GM21526 (cell line): Measurements from ENCODE around the gene STK11IP.

ENCODE experiments used
- ATAC-seq: cut with Tn5 transposase; IDR thresholded peaks from one replicate; pipeline ENCODE4 v1.9.1; 2021; ENCODE audit warnings: moderate library complexity; ENCODE audit not compliant: unreplicated experiment, low FRiP score

The STK11IP gene

GRCh38 chr2:219575566-219576504, 21.8 kb upstream of the STK11IP start:
- no peak for ATAC-seq

- ATAC-seq: no peak
Measured at GRCh38 chr2:219576505-219577388, 20.9 kb upstream of the STK11IP start.

DNA sequence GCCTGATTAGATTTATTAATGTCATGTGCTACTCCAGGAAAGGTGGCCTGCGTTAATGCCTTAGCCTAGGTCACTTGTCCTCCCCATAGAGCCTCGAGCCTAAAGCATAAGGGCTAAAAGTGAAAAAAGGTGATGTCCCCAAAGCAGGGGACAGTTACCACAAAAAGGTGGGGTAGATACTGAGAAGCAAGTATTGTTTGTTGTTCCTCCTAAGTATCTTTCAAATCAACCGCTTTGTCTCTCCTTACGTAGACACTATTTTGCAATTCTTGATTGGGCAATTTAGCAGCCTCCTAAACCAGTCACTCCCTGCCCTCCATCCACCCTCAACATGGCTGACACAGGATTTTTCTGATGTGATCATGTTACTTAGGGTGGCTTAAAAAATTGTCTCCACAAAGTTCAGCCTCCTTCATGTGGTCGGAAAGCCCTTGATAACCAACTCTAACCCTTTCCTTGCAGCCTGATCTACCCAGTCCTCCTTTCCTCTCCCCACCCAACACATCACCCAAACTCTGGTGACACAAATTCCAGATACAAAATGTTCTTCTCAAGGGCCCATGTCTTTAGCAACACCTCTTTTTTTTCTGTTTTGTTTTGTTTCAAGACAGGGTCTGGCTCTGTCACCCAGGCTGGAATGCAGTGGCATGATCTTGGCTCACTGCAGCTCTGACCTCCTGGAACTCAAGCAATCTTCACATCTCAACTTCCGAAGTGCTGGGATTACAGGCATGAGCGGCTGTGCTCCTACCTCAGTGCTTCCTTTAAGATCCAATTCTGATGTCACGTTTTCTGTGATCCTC, 18.6 kb upstream of the STK11IP start:
- no peak for ATAC-seq

- no peak for ATAC-seq
Measured at GRCh38 chr2:219581346-219581745, 16.3 kb upstream of the STK11IP start.

- no peak for ATAC-seq
Measured at GRCh38 chr2:219591091-219591490, 6.6 kb upstream of the STK11IP start.

GRCh38 chr2:219592736-219593135, 4.9 kb upstream of the STK11IP start:
- ATAC-seq: no peak

GRCh38 chr2:219593154-219593553, 4.5 kb upstream of the STK11IP start:
- no peak for ATAC-seq

- no peak for ATAC-seq
Measured at GRCh38 chr2:219595256-219595655, 2.4 kb upstream of the STK11IP start.

DNA sequence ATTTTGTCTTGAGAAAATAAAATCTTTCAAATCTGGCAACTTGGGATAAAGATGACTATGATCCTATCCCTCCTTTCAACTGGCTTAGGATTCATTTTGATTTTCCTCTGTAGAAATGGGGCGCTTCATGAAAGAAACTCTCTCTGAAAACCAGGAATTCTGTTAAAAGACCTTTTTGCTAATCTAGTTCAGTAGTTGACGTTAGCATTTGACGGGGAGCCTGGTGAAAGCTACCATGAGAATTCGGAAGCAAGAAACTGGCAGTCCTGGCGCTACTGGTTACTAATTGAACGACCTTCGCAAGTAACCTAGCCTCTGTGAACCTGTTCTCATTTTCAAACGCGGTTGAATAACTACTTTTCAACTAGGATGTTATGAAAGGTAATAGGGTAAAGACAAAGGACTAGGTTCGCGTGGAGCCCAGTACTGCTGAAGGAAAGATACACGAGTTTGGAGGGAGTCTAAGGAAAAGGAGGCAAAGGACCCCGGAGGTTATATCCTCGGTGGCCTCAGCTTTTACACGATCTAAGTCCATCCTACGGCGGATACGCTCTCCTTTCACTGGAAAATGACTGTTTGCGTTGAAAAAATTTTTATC, 604 bp upstream of the STK11IP start:
- peak; percentile 7 for ATAC-seq

DNA sequence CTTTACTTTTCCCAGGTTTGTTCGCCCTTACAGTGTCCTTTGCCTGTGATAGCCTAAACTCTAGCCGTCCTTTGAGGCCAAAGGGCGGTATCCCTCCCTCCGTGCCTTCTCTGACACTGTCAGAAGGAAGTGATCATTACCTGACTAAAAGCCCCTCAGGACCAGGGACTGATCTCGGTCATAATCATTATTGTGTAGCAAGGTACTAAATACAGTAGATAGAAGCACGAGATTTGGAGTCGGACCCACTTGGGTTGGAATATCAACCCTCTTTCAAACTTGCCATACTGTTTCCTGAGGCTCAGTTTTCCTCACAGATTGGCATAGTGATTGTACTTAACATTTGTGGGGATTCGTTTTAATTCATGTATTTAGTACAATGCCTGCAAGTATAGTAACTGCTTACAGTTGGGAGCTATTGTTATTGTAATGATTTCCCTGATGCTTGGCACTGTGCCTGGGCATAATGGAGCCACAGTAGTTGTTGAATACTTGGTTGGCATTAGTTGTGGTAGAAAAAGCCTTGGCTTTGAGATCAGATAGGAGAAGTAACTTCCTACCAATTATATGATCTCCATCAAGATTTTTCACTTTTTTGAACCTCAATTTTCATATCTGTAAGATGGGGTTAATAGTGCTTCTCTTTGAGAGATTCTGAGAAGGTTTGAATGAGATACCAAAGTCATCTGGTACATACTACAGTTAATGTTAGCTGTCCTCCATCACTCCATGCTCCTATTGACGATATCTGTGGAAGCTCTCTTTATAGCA, 836 bp downstream of the STK11IP start:
- no peak for ATAC-seq

- no peak for ATAC-seq
Measured at GRCh38 chr2:219603771-219604170, 6.1 kb downstream of the STK11IP start.

DNA sequence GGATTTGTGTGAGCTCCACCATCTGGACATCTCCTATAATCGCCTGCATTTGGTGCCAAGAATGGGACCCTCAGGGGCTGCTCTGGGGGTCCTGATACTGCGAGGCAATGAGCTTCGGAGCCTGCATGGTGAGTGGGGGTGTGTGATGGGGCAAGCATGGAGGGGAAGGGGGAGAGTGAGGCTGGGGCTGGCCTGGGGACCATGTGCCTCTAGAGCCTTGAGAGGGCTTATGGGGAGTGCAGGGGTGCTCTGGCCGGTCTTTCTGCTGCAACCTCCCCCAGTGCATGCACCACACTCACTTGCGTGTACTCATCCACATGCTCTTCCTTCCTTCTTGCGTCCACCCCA, 7.9 kb downstream of the STK11IP start:
- no peak for ATAC-seq

- ATAC-seq: no peak
Measured at GRCh38 chr2:219607931-219608330, 10.3 kb downstream of the STK11IP start.

DNA sequence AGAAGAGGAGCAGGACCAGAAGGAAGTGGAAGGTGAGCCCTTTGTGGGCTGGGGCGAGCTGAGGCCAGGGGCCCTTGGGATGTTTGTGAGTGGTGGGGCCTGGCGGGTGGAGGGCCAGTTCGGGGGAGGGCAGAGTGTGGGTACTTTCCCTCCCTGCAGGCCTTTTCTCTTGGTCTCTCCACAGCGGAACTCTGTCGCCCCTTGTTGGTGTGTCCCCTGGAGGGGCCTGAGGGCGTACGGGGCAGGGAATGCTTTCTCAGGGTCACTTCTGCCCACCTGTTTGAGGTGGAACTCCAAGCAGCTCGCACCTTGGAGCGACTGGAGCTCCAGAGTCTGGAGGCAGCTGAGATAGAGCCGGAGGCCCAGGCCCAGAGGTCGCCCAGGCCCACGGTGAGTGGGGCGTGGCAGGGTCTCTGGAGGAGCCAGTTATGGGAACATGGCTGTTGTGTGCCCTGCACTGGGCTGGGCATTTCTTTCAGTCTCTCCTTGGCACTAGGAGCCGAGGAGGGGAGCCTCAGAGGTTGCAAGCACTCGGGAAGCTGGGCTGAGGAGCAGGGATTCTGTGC, 10.8 kb downstream of the STK11IP start:
- no peak for ATAC-seq

GRCh38 chr2:219609149-219609750, 11.6 kb downstream of the STK11IP start:
- ATAC-seq: no peak

DNA sequence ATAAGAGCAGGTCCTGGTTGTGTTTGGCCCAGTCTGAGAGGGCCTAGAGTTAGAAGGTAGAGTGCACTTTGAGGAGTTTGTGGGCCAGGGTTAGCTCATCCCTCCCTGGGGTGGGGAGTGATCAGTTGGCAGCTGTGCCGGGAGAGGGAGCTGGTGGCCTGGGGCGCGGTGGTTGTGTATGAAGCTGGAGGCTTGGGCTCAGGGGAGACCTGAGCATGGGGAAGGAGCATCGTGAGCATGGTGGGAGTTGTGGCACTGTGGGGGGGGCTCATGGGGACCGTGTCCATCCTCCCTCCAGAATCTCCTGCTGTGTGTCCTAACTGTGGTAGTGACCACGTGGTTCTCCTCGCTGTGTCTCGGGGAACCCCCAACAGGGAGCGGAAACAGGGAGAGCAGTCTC, 13.6 kb downstream of the STK11IP start:
- no peak for ATAC-seq

DNA sequence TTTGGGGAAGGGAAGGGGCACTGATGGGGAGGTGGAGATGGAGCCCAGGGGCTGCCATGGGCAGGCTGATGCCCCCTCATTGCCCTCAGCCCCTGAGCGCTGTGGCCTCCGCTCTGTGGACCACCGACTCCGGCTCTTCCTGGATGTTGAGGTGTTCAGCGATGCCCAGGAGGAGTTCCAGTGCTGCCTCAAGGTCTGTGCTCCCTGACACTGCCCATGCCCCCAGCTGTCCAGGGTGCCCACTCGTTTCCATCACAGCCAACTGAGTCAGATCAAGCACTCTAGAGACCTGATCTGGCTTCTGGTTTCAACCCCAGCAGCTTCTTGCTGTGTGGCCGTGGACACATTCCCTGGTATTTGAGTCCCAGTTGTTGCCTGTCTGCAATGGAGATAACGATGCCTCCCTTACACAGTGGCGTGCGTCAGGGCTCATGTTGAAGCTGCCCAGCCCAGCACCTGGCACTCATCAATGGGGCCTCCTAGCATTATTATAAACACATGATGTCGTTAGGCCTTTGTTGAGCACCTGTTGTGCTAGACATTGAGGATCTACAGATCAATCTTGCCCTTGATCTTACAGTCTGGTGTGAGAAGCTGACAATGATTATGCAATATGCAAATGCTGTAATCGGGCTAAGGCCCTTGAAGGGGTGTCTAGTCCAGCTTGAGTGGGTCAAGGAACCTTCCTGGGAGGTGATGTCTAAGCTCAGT, 14.4 kb downstream of the STK11IP start:
- ATAC-seq: no peak

- no peak for ATAC-seq
Measured at GRCh38 chr2:219612577-219613286, 15.1 kb downstream of the STK11IP start.
